Left renal pelvis (tissue), 4 donors: ENCODE measurements around the gene FANCI. TPM values are rescaled to one million over a fixed set of nuclear protein-coding genes. Genes with fewer than 3 reads are reported as not detected.
A peak's percentile ranks its signal among the peaks of the same experiment; 100 is the strongest.

Source experiments
- DNase-seq, 4 donors: peaks; one replicate each; pipeline ENCODE4 v3.0.0-alpha.2; 2013; ENCODE audit warnings: low read depth in 4 of 4, low spot score in 3 of 4
- polyA plus RNA-seq, 4 donors: library from polyadenylated mRNA; unstranded; fragments of 120-200 nt; gene quantifications; one replicate each; pipeline ENCODE4 v1.2.1, GENCODE V29; 2013; ENCODE audit not compliant: insufficient read length in 4 of 4

Gene FANCI
- polyA plus RNA-seq, 4 donors, result 27.9 to 40.4 (median 35.7) TPM

GRCh38 chr15:89356634-89357298 lies 113.0 kb downstream of the FANCI start:
- no peak for DNase-seq

- DNase-seq, result no peak
Measured at GRCh38 chr15:89358435-89358754, 114.6 kb downstream of the FANCI start.

GRCh38 chr15:89358755-89359439 lies 115.1 kb downstream of the FANCI start:
- peak in 3 of 4 donors; percentile 40 to 66 (median 50) for DNase-seq

- DNase-seq, result no peak
Measured at GRCh38 chr15:89359471-89360293, 115.9 kb downstream of the FANCI start.

GRCh38 chr15:89360294-89360971 lies 116.7 kb downstream of the FANCI start:
- DNase-seq, result no peak

GRCh38 chr15:89361451-89362202 lies 117.8 kb downstream of the FANCI start:
- DNase-seq, result peak in 2 of 4 donors; percentile 48 to 73

- no peak for DNase-seq
Measured at GRCh38 chr15:89362203-89363101, 118.7 kb downstream of the FANCI start.

GRCh38 chr15:89363133-89363532 lies 119.4 kb downstream of the FANCI start:
- no peak for DNase-seq

GRCh38 chr15:89363770-89364169 lies 120.0 kb downstream of the FANCI start:
- DNase-seq, result no peak

- DNase-seq, result no peak
Measured at GRCh38 chr15:89364341-89364740, 120.6 kb downstream of the FANCI start.

GRCh38 chr15:89364741-89365450 lies 121.1 kb downstream of the FANCI start:
- no peak for DNase-seq

- DNase-seq, result no peak
Measured at GRCh38 chr15:89365462-89366065, 121.8 kb downstream of the FANCI start.

Other genes with a start within 250 kb of the FANCI start
- 10 to 100 TPM; 28.2 to 40.0 (median 29.6) TPM for gene ABHD2, start 155.5 kb upstream of the FANCI start, polyA plus RNA-seq
- not detected for gene RLBP1, start 22.4 kb upstream of the FANCI start, polyA plus RNA-seq
- gene POLG, start 90.8 kb downstream of the FANCI start, polyA plus RNA-seq, result 10 to 100 TPM; 40.1 to 58.0 (median 49.5) TPM